Glutamatergic neuron (in vitro differentiated cells): ENCODE data around the gene FLT1. TPM values are rescaled to one million over a fixed set of nuclear protein-coding genes. Genes with fewer than 3 reads are reported as not detected.

Source experiments
- DNase-seq: peaks from one replicate; pipeline ENCODE4 v3.0.0; 2022
- H3K27ac Mint-ChIP-seq: one replicate; pipeline ENCODE4 v1.8.0; 2020; ENCODE audit warnings: mild to moderate bottlenecking, mixed read lengths, inconsistent platforms; ENCODE audit not compliant: unreplicated experiment
- H3K27me3 Mint-ChIP-seq: one replicate; pipeline ENCODE4 v1.8.0; 2020; ENCODE audit warnings: mild to moderate bottlenecking, moderate library complexity, mixed read lengths, inconsistent platforms; ENCODE audit not compliant: unreplicated experiment
- H3K36me3 Mint-ChIP-seq: one replicate; pipeline ENCODE4 v1.8.0; 2020; ENCODE audit warnings: mild to moderate bottlenecking, mixed read lengths, inconsistent platforms; ENCODE audit not compliant: unreplicated experiment
- H3K4me1 Mint-ChIP-seq: one replicate; pipeline ENCODE4 v1.8.0; 2020; ENCODE audit warnings: mild to moderate bottlenecking, low read depth, mixed read lengths, inconsistent platforms; ENCODE audit not compliant: unreplicated experiment
- H3K4me3 Mint-ChIP-seq: one replicate; pipeline ENCODE4 v1.8.0; 2020; ENCODE audit warnings: mild to moderate bottlenecking, mixed read lengths, inconsistent platforms; ENCODE audit not compliant: unreplicated experiment
- H3K9me3 Mint-ChIP-seq: one replicate; pipeline ENCODE4 v1.8.0; 2020; ENCODE audit warnings: mild to moderate bottlenecking, moderate library complexity, mixed read lengths, inconsistent platforms; ENCODE audit not compliant: unreplicated experiment
- total RNA-seq: library from RNA; stranded (reverse); fragmentation: NEBNext Ultra II Directional; extraction: Animal tissue kit (Norgen Biotek cat#: 25700); gene quantifications from one replicate; pipeline ENCODE4 v1.2.1, GENCODE V29; 2021; ENCODE audit not compliant: unreplicated experiment
- TF ChIP-seq, protein P1 (sequence below): fragments of 200-600 bp; sonication (generic); IDR thresholded peaks from one replicate; pipeline ENCODE4 v1.5.0; 2021; ENCODE audit not compliant: partially characterized antibody, unreplicated experiment

Gene FLT1
- total RNA-seq, 1 donor from 2014 or later, result 49.8 TPM

DNA sequence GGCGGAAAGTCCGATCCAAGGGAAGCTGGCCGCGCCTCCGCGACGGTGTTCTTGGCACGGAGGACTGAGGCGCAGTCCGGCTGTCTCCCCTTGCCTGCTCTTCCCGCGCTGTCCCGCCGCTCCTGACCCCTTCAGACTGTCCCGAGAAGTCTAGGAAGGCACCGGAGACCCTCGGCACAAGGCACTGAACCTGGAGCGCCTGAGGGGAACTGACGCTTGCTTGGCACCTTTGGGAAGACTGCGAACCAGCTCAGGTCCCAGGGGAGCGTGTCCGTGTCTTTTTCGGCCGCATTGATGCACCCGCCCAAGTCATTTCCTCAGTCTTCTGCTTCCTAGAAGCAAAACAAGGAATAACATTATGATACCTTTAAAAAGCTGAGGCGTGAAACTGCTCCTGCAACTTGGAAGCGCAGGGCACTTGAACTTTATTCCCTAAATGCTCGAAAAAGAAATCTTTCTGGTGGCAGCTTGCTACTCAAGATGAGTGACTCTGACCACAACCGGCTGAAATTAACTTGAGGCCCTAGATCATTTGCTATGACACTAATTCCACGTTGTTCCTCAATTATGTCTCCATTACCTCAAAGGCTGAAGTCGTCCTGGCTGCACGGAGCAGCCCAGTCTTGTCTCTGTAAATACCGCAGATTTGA, 735 bp upstream of the FLT1 start:
- Mint-ChIP-seq H3K36me3 (no peaks in the 10 kb centered on the region), H3K27me3 (peaks cover 5% of the 10 kb centered on the region), H3K4me1 (peaks cover 8% of the 10 kb centered on the region), H3K27ac (no peak overlapping the region), H3K4me3 (peak overlapping the region; percentile 73), H3K9me3 (peaks cover 7% of the 10 kb centered on the region)
- TF ChIP-seq, protein P1, sequence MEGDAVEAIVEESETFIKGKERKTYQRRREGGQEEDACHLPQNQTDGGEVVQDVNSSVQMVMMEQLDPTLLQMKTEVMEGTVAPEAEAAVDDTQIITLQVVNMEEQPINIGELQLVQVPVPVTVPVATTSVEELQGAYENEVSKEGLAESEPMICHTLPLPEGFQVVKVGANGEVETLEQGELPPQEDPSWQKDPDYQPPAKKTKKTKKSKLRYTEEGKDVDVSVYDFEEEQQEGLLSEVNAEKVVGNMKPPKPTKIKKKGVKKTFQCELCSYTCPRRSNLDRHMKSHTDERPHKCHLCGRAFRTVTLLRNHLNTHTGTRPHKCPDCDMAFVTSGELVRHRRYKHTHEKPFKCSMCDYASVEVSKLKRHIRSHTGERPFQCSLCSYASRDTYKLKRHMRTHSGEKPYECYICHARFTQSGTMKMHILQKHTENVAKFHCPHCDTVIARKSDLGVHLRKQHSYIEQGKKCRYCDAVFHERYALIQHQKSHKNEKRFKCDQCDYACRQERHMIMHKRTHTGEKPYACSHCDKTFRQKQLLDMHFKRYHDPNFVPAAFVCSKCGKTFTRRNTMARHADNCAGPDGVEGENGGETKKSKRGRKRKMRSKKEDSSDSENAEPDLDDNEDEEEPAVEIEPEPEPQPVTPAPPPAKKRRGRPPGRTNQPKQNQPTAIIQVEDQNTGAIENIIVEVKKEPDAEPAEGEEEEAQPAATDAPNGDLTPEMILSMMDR, result no peak
- DNase-seq, result no peak

DNA sequence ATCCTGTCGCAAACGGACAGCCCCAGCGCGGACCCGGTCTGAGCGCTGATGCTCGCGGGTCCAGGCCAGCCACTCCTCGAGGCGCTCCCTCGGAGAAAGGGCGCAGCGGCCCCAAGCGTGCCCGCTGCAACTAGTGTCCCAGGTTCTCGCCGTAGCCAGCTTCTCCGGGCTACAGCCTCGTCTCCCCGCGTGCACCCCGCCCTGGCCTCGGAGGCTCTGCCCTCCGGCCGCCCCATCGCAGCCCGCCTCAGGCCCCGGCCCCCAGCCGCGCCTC, 487 bp downstream of the FLT1 start:
- peak overlapping the region; percentile 93 for H3K4me3 Mint-ChIP-seq
- H3K27me3 Mint-ChIP-seq, result peaks cover 5% of the 10 kb centered on the region
- TF ChIP-seq, protein P1, result no peak
- H3K4me1 Mint-ChIP-seq, result peaks cover 19% of the 10 kb centered on the region
- H3K27ac Mint-ChIP-seq, result no peak overlapping the region
- DNase-seq, result peak; percentile 56
- H3K9me3 Mint-ChIP-seq, result peaks cover 6% of the 10 kb centered on the region
- no peaks in the 10 kb centered on the region for H3K36me3 Mint-ChIP-seq

DNA sequence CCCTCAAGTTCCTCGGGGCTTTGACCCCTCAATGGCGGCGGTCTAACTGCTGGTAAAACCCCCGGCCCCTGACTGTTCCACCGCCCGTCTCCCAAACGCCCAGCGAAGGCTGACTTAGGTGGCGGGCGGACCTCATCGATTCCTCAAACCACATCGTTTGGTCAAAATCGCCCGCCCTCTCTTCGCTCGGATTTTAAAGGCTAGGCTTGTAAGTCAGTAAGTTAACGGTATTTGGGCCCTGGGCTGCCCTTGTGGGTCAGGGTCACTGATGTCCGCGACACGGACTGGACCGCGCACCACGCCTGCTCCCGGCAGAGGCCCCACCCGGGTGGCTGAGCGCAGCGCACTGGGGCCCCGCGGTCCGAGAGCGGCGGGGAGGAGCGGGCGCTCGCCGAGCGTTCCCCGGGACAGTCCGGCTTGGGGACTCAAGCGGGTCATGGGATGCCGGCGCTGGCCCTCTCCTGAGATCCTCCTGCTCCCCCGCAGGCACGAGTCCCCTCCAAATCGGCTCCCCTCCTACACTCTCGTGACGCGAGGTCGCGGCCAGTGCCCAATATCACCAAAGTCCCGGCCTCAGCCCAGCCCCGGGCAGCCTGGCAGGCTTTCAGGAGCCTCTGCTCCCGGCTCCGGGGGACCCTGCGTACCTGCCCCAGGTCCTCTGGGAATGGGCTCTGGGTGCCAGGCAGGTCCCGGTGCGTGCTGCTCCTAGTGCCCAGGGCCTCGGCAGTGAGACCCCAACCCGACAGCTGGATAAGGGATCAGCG, 1.0 kb downstream of the FLT1 start:
- DNase-seq, result peak; percentile 49
- Mint-ChIP-seq H3K9me3 (peaks cover 8% of the 10 kb centered on the region), H3K27me3 (peaks cover 5% of the 10 kb centered on the region), H3K36me3 (no peaks in the 10 kb centered on the region), H3K4me3 (peak overlapping the region; percentile 93), H3K27ac (peak overlapping the region; percentile 33), H3K4me1 (peaks cover 23% of the 10 kb centered on the region)
- TF ChIP-seq, protein P1, result no peak

DNA sequence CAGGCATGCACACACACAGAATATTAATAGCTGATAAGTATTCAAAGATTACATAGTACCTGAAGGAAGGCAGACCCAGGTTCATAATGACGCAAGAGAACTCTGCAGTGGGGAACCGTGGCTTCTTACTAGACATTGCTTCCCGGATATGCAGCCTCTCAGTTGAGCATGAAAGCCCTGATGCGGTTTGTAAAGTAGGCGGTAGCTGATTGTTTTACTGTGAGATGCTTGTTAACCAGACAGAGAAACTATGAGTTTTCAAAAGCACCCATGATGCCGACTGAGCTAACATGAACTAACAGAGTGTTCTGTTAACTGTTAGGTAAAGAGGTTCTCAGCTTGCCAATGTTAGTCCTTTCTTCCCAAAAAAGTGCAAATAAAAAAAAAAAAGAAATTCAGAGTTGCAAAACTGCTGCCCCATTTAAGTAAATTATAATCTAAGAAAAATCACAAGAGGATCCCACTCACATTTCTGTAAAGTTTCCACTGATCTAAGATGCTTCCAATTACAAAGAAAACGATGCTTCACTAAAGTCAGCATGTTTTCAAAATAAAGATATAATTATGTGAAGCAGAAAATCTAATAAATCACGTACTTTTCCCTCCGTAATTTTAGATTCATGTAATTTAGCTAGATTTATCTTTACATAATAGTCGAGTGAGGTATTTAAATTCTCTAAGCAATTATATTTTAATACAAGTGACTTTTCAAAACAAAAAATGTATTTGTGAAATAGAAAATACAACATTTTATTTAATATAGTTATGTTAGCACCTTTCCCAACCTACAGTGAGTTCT, 2.2 kb downstream of the FLT1 start:
- no peak for DNase-seq
- Mint-ChIP-seq H3K27me3 (peaks cover 5% of the 10 kb centered on the region), H3K4me3 (peak overlapping the region; percentile 93), H3K4me1 (peaks cover 28% of the 10 kb centered on the region), H3K9me3 (peaks cover 8% of the 10 kb centered on the region), H3K27ac (peak overlapping the region; percentile 68), H3K36me3 (no peaks in the 10 kb centered on the region)
- TF ChIP-seq, protein P1, result no peak
